NCI-H82 (cell line): ENCODE measurements around the gene PROX2.

Experiments
- DNase-seq: peaks from one replicate; lab custom pipeline; 2025; lab: John Stamatoyannopoulos, UW

Gene PROX2

DNA sequence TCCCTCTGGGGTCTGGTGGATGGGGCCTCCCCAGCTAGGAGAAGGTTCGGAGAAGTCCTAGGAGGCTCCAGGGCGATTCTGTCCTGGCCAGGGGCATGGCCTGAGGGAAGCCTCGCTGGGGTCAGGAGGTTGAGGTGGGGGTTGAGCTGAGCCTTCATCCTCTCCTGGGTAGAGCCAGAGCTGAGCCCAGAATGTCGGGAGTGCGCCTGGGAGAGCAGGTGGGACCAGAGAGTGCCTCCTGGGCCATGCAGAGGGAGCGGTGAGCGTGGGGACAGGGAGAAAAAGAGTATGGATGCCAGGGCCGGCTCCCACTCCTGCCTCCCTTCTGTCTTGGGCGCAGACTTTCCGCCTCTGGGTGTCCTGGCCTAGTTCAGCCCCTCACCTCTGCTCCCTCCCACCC lies 34.0 kb upstream of the PROX2 start:
- no peak for DNase-seq

DNA sequence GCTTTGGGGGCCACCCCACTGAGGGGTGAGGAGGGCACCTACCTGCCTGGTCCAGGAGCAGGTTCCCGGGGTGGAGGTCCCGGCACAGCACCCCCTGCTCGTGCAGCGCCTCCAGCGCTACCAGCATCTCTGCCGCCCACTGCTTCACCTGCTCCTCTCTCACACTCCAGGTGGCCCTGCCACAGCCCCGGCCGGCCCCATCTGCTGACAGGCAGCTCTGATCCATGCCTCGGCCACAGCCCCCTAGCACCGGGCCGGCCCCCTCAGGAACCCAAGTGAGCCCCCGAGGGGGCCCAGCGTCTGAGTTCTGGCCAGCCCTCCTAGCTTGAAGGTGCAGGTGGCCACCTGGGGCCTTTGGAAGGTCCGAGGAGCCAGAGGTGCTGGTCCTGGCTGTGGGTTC lies 33.6 kb upstream of the PROX2 start:
- no peak for DNase-seq

DNA sequence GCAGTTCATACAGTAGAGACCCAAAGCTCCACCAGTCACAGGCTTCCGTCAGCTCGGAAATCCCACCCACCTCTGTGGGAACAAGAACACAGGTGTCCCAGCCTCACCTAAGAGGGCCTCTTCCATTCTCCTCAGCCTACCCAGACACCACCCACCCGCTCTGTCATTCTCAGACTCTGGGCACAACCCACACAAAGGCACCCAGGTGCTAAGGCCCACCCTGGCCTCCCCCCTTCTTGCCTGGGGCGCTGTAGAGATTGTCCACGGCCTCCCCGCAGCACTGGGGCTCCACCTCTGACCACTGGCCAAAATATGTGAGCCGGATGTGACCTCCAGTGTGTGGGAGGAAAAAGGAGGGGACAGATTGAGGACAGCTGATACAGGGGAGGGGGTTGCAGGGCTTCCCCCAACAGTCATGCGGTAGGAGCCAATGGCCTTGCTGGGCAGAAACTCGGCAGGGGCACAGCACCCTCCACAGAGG lies 33.0 kb upstream of the PROX2 start:
- DNase-seq = no peak

DNA sequence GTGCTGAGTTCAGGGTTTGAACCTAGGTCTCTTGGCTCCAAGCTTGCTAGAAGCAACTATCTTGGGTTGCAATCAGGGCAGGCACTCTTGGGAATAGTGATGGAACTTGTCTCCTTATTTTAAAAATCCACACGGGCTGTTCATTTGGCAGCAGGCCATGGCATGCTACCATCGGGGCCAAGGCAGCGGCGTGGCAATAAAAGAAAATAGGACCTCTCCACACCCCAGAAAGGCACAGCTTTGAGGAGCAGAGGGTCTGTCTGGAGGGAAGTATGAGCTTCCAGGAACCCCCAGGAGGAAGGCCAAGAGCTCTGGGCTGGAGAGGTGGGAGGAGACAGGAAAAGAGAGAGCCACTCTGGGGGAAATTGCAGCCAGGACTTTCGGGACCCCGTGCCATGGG lies 31.8 kb upstream of the PROX2 start:
- DNase-seq = no peak

DNA sequence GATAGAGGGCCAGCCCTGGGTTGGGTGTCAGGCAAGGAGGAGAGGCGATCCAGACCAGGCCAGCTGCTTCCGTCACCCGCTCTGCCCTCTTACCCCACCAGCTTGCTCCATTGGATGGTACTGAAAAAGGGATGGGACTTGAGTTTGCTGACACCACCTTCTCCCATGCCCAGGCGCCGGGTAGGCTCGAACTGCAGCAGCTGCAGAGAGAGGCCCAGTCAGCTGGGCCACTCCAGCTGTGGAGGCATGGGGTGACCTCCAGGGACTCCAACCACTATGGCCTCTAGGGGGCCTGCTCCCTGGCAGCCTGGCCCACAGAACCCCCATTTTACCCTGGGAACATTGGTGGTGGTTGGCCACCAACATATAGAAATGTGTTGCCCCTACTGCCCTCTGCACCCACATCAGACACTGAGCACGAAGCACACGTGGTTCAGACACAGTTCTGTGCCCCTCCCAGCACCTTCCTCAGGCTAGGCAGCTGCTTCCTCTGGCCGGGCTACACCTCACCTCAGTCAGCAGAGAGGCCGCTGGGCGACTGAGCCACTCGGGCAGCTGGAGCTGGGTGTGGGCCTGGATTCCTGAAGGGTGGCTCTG lies 31.1 kb upstream of the PROX2 start:
- no peak for DNase-seq

GRCh38 chr14:74905595-74906142 lies 29.7 kb upstream of the PROX2 start:
- peak; percentile 74 for DNase-seq

DNA sequence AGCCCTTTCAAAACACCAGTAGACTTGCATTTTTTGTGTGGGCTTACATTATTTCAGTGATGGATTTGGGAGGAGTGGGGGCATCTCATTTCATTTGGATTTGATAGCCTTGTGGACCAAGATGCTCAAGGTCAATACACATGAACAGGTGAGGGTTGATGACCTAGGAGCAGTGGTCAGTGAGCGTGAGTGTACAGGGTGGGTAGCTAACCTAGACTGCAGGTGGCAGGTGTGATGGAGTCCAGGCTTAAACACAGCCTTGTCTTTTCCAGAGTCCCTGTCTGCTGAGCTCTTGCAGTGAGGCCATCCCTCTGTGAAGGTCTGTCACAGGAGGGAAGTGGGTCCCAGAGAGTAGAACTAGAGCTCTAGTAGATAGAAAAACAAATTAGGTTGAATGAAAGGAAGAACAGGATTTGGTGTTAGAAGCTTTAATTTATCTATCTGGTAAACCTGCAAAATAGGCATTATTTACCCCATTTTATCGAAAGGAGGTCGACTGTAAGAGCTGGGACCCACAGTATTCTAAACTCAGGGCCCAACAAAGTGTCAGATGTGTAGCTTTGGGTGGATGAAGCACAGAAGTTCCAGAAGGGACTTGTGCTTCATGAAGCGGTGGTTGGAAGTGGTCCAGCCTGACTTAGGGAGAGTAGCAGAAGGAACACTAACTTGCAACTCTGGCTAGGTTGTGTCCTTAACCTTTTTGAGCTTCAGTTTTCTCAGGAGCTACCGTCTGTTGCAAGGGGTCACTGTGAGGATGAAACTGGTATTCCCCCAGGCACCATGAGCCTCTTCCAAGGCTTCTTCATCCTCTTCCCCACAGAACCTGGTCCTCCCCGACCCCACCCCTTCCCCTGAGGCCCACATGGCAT lies 28.9 kb upstream of the PROX2 start:
- no peak for DNase-seq

DNA sequence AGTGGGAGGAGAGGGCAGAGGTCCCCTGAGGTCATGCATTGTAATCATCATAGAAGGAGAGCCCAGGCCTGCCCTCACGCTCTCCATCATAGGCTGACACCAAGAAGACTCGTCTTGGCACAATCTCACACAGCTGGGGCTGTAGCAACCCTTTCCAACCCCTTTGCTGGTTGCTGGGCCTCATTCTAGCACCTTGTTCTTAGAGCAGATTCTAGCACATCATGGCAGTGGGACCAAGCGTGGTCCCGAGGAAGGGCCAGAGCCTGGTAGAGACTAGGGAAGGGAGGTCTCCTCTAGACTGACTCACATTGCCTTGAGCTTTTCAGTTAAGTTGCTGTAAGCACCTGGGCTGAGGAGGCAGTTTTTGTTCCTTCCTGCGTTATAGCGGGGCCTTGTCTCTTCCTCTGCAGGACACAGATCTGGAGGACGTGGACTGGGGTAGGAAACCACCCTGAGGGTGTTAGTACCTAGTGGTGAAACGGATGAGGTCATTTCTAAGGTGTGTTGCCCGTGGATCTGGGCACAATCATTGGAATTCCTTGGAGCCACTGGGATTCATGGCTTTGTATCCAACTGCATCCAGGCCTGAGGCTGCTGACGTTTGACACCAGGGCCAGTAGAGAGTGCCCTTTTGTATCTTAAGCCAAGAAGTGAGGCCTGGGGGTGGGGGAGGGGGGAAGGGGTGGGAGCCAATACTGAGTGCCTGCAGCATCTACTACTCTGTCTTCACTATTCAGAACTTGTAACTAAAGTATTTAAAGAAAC lies 27.2 kb upstream of the PROX2 start:
- DNase-seq = no peak

DNA sequence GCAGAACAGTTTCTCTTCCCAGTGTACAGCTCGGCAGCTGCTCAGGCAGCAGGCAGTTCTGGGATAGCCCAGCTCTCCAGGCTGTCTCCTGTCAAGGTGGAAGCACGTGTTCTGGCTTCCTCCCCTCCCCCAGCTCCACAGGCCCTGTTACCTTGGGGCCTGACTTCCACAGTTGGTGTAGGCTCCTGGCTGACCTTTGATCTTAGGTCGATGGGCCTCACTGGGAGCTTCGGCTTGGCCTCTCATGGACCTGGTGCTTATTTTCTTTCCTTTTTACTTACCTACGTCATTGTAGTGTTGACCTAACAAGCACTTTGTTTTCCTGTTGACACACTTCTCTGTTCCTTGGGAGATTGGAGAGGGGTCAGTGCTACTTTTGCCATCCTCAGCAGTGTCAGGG lies 22.7 kb upstream of the PROX2 start:
- no peak for DNase-seq

DNA sequence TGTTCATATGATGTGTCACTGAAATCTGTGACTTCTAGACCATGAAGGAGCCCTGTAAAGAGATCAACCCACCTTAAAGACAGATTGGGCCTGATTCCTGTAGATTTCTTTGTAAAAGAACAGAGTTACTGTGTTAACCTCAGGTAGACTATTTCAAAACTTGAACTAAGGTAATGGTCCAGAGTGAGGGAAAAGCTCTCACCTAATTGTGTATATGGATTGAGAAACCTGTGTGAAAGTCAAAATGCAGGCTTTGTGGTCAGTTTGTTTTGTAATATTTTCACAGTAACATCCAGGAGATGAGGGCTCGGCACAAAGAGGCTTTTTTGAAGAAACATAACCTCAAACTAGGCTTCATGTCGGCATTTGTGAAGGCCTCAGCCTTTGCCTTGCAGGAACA lies 22.1 kb upstream of the PROX2 start:
- no peak for DNase-seq

DNA sequence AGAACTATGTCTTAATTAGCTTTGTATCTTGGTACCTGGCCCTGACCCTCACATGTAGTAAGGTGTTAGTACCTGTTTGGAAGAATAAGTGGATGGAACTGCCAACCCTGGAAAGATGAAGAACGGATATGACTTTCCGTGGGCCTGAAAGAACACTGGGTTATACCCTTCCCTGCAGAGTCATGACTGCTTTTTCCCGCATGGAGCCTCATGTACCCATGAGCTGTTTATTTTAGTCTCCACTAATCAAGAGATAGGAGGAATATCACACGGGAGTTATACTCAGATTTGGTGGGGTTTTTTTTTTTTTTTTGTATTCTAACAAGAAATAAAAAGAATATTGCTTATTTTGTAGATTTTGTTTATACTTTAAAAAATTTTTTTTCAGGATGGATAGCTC lies 21.7 kb upstream of the PROX2 start:
- DNase-seq = no peak

DNA sequence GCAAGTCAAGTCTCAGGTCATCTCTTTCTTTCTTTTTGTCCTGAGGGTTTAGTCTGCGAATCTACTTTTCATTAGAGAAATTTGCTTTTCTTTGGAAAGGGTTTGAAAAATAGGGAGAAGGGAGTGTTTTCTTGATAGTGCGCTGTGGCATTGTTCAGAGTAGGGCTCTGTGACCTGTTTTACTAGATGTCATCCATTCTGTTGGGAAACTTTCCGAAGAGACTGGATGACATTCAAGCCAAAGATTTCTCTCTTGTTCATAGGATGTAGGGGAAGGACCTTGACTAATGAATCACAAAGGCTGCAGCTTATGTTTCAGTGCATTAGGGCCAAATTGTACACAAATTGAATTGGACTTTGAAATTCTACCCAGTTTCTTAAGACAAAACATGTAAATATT lies 20.5 kb upstream of the PROX2 start:
- DNase-seq = no peak

DNA sequence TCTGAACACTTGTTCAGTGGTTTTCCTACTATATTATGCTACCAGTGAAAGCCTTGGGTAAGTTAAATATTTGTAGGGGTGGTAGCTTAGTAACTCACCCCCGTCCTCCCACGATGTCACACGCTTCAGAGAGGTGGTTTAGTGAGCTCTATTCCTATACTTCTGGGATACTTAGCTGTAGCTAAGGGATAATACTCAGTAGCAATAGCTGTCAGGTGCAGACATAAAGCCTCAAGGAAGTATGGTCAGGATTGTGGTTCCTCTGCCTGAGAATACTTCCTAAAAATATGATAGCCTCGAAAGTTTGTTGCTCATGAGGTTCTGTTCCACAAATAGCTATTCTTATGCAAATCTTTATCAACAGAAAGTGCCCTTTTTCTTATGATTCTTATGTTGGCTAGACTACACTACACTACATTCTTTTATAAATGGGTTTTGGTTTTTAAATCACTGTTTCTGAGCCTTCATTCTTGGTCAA lies 17.7 kb upstream of the PROX2 start:
- DNase-seq = no peak

- DNase-seq = no peak
These were observed 16.8 kb upstream of the PROX2 start for GRCh38 chr14:74892745-74893144.

DNA sequence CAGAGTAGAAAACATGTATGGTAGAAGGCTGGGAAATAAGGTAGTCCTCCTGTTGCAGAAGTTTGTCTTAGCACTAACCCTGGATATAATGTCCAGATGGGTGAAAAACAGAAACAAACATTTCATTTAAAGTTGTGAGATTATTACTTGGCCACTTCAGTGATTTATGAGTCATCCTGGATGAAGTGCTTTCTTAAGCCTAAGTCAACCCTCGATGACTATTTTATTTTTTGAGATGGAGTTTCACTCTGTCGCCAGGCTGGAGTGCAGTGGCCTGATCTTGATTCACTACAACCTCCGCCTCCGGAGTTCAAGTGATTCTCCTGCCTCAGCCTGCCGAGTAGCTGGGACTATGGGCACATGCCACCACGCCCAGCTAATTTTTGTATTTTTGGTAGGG lies 15.9 kb upstream of the PROX2 start:
- DNase-seq = no peak

DNA sequence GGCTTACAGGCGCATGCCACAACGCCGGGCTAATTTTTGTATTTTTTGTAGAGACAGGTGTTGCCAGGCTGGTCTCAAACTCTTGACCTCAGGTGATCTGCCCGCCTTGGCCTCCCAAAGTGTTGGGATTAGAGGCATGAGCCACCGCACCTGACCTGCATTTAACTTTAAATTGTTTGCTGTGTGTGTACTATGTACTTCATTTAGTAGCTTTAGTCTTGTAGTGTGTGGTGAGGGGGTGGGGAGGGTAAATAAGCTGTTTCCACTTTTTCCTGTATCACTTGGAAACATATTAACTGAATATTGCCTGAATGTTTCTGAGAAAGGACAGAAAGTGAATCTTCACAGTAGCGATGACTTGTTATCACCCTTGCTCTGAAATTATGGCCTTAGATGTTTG lies 14.3 kb upstream of the PROX2 start:
- no peak for DNase-seq

DNA sequence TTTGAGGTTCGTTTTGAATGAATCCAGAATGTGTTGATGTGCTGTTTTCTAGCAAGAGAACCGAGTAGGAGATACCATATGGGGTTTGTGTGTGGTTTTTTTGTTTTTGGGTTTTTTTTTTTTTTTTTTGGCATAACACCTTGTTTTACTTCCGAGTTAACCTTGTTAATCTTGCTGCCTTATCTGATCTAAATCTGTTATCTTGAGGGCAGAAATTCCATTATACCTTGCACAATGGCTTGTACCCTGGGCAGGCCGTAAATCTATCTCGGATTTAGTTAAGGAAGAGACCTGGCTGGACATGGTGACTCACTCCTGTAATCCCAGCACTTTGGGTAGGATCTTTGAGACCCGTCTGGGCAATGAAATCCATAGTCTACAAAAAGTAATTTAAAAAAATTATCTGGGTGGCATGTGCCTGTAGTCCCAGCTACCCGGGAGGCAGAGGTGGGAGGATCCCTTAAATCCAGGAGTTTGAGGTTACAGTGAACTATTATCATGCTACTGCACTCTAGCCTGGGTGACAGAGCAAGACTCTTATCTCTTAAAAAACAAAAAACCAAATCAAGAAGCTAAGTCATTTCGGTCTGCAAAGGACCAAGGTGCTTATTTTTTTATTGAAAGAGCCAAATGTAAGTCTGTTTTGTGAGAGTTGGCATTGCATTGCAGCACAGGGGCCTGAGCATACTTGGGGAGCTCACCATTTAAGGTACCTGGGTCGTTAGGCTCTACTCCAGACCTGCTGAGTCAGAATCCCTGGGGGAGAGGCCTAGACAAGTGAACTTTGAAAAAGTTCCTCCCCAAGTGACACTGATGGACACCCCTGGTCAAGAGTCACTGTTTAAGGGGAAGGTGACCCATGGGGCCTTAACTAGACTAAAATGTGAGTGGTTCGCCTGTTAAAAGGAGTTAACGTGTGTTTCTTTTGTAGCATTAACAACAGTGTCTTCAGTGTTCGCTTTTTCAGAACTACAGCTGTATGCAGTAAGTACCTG lies 12.5 kb upstream of the PROX2 start:
- peak; percentile 30 for DNase-seq

GRCh38 chr14:74886001-74886400 lies 10.1 kb upstream of the PROX2 start:
- DNase-seq = no peak

DNA sequence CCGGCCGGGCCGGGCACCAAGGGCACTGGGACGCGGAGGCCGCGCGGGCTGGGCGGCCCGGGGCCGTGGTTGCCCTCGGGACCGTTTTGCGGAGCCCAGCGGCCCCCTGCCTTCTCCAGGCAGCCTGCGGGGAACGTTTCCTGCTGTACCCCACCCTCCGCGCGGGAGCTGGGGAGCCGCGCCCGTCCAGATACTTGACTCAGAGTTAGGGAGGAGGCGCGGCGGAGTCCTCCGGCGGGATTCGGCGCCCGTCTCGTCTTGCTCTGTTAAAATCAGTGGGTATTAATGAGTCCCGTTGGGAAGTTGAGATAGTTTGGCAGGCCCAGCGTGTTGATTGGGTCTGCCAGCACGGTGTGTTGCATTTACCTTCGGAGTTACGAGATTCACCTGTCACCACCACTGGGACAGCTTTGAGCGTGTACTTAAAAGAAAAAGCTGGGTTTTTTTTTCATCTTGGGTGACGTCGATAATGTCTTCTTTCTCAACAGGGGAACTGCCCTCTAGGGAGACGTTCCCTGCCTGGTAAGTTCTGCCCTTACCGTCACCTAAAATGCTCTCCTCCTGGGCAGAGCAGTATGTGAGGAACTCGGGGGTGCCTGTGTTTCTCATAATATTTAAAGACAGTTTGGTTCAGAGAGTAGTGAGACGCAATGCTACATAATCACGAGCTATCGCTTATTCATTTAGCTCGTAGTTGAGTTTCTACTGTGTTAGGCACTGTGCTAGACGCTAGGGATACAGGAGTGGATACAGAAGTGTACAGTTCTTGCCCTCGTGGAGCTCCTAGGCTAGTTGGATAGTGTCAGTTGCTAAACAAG lies 6.4 kb upstream of the PROX2 start:
- no peak for DNase-seq

DNA sequence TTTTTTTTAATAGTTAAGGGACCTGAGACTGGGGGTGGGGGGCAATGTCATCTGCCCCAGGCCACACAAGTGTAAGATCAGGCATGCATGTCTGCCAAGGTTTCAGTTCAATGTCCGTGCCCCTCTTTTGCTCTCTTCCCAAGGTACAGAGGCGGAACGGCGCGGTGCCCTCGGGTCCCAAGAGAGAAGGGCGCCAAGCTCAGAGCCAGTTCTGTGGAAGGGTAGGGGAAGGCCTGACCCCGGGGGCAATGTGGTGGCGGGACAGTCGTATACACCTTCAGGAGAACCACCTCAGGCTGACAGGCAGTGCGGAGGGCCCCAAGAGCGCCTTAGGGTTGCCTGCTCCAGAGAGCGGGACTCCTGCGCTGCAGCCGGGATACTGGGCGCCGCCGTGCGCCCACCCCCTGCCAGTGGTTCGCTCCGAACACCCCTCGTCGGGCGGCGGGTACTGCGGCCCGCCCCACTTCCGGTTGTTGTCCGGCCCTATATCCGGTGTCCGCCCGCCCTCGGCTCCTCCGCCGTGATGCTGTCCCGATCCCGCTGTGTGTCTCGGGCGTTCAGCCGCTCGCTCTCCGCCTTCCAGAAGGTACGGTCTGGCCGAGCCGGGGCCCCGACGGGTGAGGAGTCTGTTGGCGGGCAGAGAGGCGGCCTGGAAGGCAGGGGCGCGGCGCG lies 5.6 kb upstream of the PROX2 start, which contains the start of gene DLST:
TSS of gene DLST (plus strand) at position 486 of the 672 bp plus-strand sequence. CDS start at position 524, 38 bp downstream.
- DNase-seq = peak; percentile 87
